HT-29 (cell line): Measurements from ENCODE around the gene LCP2. TPM values are rescaled to one million over a fixed set of nuclear protein-coding genes. Genes with fewer than 3 reads are reported as not detected.

Experiments used
- DNase-seq: peaks from one replicate; pipeline ENCODE4 v3.0.0-alpha.2; 2015; ENCODE audit warnings: low spot score
- total RNA-seq: library from RNA; depleted of rRNA; stranded (reverse); fragments of >200 nt; shearing (Covaris generic); gene quantifications from 2 replicates; pipeline ENCODE4 v1.2.3, GENCODE V29; 2014

LCP2 gene
- total RNA-seq, 1 experiment from 2014 or later, result not detected

DNA sequence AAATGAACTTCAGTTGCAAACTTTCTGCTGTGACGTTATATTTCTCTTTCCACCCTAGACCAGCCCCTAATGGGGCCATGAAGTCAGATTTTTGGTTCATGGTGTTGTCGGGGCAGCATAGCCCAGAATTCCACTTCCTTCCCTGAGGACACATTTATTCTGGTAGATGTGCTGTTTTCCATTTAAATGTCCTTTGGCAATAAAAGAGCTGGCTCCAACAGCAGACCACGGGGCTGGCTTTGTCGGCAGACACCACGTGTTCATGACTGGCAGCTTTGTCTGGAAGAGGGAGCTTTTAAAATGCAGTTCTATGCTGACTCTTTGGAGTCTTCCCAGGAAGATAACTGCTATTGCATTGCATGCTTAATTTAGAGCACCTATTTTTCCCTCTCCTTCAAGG is 17.6 kb upstream of the LCP2 start:
- no peak for DNase-seq

DNA sequence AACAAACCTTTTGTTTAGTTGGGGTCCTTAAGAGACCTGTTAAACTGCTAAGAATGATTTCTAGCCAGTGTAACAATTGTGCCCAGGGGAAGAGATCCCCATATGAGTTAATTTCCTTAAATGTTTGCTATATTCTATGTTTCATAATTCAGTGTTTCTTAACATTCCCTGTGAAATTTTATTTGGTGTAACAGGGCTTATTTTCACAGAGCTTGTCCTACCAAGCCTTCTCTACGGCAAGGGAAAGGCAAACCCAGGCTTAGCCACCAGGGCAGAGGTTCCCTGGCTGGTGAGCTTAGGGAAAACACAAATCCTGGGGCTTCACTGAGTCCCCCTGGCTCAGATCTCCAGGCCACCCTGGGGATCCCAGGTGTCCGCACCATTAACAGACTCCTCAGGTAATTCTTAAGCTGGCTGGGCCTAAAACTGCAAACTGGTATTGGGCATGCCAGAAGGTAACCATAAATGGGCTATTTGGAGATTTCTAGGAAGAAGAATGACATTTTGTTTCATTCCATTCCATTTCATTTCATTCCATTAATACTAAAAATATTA is 17.0 kb upstream of the LCP2 start:
- no peak for DNase-seq

DNA sequence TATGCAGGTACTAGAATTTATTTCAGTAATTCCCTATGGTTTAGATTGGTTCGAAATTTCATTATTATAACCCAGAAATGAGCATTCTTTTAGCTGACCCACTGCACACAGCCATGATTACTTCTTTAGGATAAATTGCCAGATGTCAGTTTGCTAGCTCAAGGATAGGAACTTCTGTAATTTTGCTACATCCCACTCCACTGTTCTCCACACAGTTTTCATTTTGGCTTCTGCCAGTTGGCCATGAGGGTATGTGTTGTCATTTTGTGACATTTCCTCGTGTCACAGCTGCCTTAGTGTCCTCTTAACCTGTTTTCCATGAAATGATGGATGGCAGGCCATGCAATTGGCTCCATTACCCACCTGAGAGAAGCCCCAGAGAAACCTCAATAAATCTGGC is 16.2 kb upstream of the LCP2 start:
- no peak for DNase-seq

DNA sequence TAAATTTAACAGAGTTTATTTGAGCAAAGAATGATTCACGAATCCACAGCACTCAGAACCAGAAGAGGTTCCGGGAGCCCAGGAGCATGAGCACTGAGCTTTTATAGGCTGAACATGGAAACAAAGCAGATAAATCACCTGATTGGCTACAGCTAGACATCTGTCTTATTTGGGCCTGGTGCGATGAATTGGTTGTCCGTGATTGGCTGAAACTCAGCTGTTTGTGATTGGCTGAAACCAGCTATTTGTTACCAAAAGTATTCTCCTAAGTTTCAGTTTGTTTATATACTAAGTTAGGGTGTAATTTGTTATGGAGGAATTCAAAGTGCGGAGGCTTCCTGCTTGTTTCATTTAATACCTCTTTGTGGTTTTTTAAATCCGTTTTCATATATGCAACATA is 15.8 kb upstream of the LCP2 start:
- DNase-seq, result no peak

DNA sequence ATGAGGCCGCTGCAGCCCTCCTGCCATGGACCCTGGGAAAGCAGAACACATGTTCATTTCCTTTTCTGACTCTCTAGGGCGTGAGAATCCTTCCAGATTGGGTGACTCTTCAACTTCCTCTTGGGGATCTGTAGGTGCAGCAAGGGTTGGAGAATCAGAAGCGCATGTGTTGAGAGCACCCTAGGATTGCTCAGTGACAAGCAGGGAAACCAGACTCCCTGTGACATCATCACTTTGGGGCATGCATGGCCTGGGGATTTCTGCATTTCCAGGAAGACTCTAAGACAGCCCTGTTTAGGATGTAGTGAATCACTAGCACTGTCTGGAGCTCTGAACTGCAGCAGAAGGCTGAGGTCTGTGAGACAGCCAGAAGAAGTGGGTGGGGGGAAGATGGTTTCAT is 15.1 kb upstream of the LCP2 start:
- DNase-seq, result no peak

DNA sequence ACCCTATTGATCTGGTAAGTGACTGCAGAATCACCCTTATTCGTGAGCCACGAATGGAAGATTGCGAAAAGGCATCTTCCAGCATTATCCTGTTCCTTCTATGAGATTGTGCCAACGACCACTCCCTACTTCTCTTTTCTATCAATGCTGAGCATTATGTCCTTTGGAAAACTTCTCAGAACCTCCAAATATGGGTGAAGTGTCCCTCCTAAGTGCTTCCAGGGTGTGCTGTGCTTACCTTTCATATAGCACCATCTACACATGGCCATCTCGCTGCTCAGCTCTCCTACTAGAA is 14.7 kb upstream of the LCP2 start:
- DNase-seq, result no peak

DNA sequence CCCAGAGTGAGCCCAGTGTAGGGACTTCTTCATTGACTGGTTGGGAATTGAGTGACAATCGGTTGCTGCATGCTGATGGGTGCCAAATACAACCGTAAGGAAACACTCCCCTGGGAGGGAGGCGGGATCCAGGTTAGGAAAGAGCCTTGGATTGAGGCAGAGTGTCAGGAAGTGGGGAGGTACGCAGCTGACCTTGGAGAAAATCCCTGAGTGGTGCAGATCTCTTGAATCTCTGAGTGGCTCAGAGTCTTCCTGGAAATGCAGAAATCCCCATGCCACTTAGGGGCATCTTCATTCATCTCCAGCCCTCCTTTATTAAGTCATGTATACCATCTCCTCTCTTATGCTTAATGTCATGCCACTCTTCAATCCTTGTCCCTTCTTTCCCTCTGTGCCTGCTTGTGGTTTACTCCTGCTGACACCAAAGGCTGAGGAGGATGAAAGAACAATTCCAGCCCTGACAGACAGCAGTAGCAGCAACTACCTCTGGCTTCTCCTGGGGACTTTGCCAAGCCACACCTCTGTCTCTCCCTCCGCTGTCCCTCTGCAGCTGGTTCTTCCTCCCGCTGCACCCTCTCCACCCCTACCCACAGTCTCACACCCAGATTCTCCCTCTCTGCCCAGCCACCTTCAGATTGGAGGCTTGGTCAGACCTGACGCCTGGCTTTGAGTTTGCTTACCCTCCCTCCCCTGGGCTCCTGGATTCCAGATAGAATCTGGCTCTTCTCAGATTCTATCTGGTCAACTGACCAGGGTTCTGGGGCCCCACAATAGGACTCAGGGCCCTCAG is 14.1 kb upstream of the LCP2 start:
- DNase-seq, result no peak

DNA sequence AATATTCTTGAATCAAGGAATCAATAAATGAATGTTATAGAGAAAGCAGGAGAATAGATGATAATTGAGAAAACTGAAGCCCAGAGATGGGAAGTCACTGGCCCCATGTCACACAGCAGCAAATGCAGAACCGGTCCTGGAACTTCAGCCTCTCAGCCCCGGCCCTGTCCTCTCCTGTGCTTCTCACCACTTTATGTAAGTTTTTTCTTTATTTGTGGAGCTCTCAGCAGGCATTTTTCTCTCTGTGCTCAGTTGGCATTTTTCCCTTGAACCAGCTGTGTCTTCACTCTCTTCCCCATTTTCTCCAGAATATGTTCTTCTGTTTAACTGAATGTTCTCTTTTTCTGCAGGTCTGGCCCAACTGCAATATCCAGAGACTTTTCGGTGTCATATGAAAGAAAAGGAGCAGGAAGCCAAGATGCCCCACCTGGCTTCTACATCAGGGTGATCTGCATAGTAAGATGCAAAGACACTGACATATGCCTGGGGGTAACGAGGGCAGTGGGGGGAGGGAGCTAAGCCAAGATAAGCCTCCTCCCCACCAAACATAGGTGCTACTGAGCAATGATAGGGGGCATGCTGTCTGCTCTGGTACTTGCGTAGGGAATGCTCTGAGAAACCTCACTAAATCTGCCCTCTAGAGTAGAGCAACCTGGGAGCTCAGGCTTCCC is 12.8 kb upstream of the LCP2 start:
- no peak for DNase-seq

DNA sequence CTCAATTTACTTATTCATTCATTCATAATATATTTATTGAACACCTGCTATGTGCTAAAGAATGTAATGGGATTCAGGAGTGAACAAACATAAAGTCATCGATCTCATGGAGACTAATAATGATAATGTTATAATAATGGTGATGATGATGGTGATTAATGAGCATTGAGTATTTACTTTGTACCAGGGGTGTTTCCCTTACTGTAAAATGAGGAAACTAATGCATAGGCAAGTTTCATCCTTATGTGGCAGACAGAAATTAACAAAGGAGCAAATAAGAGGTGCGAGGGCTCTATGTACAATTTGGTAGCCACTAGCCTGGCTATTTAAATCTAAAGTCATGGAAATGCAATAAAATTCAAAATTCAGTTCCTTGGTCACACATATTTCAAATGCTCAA is 11.1 kb upstream of the LCP2 start:
- no peak for DNase-seq

DNA sequence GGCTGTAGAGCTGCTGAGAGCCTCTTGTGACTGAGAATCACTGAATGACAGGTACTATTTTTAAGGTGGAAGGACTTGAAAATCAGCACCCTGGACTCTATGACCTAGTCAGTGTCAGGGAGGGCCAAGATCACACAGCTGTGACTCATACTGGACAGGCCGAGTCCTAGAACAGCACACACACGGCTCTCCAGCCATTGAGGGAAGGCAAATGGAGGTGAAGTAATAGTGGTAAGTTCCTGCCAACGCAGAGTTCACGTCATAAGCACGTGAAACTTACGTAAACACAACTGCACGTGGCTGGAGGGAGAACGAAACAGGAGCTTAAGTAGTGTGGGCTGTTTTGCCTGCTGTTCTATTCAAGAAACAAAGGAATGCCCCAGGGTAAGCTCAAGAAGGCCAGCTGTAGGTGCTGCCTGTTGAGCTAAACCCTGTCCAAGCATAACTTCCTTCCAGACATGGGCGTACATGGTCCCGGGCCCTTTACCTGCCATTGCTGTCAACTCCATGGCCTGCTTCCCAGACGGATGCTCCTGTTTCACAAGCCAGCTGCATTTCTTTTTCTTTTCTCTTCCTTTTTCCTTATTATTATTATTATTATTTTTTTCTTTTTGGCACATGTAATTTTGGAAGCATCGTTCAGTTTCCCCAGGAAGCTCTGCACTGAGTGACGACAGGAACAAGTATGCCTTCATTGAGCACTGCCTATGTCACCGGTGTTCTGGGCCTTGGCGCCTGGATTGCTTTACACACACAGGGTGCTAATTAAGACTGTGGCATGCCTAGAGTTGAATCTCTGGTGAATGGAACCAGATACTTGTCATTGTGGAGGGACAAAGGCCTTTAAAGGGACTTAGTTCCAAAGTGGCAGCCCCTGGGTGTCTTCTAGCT is 10.2 kb upstream of the LCP2 start:
- peak; percentile 20 for DNase-seq

DNA sequence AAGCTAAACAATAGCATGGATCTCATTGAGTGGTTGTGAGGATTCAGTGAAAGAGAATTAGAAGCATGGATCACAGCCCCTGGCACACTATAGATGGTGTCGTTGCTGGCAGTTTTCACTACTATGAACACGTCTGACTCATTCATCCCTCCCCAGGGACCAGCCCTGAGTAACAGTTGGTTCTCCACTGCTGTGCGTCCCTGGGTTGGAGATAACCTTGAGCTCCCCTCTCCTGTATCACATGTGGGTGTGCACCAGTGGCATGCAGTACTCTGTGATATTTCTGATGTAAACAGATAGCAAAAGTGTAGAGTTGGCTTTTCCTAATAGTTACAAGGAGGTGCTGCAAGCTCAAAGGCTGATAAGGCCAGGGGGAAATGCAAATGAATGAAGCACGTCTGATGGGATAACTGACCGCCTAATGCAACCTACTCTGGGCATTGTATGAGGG is 8.8 kb upstream of the LCP2 start:
- DNase-seq, result no peak

DNA sequence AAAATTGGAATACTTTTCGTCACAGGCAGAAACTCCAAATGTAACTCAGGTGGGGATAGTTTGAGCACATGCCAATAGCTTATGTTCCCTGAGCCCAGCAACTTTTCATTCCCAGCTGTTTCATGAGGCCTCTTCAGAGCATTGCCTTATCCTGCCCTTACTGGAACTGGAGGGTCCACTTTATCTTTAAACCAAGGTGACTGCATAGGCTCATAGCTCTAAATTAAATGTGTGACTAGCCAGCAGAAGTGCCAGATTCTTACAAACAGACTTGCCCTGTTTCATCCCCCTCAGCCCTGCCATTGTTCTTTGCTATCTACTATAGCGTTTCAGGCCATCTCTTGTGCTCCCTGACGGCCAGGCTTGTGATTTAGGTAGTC is 8.1 kb upstream of the LCP2 start:
- no peak for DNase-seq

DNA sequence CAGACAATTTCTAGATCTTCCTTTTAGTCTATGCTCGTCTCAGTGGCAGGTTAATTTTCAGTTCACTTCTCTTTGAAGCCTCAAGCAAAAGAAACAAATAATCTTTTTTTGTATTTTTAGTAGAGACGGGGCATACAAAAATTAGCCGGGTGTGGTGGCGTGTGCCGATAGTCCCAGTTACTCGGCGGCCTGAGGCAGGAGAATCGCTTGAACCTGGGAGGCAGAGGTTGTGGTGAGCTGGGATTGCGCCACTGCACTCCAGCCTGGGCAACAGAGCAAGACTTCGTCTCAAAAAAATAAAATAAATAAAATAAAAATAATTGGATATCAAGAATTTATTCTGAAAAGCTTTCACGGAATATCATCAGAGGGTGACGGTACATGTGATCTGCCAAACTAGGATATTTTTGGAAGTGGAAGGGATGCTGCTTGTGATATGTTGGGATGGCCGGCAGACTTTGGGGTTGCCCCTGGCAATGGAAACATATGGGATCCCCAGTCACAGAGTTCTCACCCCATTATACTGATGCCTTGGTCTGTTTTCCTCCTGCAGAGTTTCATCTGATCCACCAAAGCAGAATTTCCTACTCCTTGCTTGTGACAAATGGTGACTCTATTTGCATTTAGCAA is 7.6 kb upstream of the LCP2 start:
- no peak for DNase-seq

DNA sequence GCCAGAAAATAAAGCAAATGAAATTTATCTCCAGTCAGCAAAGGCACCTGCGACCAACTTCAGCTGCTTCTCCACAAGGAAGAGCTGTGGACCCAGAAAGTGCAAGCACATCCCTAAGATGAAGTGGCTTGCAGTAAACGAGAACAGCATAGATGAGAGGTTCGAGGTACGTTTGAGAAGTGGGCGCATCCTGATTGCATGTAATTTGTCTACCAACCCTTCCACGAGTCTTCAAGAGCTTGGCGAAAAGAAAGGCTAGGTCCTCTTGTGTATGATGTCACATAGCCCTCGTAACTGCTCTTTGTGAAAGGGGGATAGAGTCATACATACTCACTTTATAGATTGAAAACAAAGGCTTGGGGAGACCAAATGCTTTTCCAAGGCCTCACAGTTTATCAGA is 6.0 kb upstream of the LCP2 start:
- no peak for DNase-seq

DNA sequence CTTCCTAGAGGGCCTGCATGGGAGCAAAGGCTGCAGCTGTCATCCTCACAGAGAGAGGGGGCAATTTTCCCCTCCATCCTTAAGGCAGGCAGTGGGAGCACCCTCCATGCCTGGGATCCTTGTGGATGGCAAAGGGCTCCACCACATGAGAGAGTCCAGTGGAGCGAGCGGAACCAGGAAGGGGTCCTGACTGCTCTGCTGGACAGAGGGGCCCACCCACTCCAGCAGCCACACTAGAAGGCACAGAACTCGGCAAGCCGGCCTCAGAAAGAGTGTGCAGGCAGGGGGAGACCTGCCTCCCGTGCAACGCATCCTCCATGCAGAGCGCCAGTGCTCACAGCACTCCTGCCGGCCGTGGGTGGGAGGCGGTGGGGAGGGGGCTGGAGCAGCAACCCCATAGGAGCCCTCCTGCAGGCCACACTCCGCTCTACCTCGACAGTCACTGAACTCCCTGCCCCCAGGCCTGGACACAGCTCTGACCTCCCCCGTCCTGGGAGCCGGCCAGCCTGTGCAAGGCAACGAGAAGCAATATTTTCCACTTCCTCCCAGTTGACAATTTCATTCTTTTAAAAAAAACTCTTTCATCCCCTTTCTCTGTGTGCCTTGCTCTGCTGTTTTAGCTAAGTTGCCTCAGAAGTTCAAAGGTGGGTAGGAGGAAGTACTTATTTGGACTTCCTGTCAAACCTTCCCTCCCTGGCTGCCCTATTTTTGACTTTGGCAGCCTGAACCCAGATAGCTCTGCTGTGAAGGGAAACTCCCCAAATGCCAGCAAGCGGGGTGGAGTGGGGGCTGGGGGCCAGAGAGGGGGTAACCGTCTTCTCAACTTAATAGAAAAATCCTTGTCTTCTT is 5.3 kb upstream of the LCP2 start:
- DNase-seq, result no peak

DNA sequence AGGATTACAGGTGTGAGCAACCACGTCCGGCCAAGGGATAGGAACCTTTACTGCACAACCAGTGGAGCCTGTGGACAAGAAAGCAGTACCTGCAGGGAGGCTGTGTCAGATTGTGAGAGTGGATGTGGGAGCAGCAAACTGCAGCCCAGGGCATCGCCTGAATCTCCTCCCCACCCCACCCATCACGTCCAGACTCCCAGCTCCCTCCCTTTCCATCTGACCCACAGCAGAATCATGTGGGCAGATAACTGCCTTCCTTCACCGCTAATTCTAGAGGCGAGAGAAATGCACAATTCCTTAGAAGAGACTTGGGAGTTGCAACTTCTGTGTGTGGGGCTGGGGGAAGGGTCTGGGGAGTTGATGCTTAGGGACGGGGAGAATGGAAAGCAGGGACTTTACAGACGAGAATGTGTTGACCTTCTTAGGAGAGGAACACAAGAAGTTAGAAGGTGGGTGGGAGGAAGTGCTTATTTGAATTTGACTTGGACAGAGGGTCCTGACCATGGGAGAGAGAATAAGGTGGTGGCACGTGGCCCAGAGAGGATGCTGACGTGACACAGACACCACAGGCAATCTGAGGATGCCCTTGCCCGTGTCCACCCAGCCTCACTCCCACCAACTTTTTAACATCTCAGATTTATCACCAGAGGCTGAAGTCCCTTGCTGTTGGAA is 4.5 kb upstream of the LCP2 start:
- DNase-seq, result no peak

DNA sequence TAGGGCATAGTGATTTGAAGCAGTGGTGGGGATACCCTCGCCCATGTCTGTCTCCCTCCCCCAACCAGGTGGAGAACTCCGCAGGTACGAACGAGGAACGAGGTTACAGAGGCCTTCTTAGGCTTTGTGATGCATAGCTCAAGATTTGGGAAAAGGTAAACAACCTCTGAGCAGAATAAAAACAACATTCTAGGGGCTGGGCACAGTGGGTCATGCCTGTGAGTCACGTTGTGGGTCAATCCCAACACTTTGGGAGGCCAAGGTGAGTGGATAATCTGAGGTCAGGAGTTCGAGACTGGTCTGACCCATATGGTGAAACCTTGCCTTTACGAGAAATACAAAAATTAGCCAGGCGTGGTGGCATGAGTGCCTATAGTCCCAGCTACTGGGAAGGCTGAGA is 3.6 kb upstream of the LCP2 start:
- no peak for DNase-seq

DNA sequence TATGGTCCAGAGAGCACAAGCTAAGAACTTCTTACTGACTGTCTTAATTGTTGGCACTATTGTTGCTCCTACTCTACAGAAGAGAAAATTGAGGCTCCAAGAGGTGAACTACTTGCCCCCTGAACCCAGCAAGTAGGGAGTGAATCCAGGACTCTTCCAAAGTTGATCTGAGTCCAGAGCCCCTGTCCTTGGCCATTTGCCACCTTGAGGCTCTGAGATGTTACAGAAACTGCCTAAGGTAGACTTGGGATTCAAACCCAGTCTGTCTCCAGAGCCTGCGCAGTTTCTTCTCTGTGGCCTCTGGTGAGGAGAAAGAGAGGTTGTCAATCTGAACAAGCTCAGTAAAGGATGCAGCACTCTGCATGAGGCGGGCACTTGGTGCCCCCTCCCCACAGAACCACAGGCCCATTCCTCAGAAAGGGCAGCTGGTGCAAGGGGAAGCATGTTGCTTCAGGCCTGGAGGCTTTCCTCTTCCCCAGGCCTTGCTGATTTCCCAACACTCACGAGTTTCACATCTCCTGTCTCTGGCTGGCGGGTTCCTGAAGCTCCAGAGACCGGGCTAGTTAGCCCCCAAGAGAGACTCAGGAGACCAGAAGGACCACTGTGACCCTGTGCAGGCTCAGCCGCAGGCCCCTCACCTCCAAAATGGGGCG is 2.9 kb upstream of the LCP2 start:
- DNase-seq, result no peak

DNA sequence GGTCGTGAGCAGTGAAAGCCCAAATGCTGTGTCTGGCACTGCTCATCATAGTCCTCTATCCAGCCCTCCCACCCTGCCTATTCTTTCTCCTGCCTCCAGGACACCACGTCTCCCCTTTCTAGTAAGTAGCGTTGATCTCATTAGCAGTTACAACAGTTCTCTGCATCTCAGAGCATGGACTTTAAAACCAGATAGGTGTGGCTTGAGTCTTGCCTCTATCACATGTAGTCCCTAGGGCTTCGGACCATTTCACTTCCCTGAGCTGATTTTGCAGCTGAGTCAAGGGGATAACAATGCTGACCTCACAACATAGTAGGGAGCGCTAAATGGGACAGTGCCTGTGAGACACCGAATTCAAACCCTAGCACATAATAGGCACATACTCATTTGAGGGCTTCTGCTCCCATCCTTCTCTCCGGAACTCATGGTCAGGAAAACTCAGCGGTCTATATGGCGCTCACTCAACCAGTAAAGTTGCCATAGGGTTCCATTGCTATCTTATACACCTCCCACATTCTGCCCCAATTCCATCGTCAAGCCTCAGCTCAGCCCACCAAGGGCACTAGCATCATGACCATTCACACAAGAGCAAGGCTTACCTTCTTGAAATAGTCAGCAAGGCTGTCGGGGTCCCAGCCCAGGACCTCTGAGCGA is 515 bp downstream of the LCP2 start:
- DNase-seq, result no peak
